Posterior cingulate gyrus (tissue), 11 donors: ENCODE results near the gene SH3PXD2B.
"Not testable (repeated sequence)": the region's sequence is repeated elsewhere in the genome, so short reads cannot be mapped to it uniquely, and the experiment has no call there.

Experiments used
- DNase-seq, 10 donors: peaks; one replicate each; pipeline versions ENCODE4 v3.0.0 to v3.0.0-alpha.2; 2020 to 2021; ENCODE audit warnings: mixed read lengths in 3 of 10
- intact Hi-C: fragments of 100-400 bp; cut with DNase I; formaldehyde crosslinking; loops from one replicate; pipeline ENCODE4 v1.15.1; 2023

The SH3PXD2B gene

GRCh38 chr5:172410160-172410559, 44.2 kb downstream of the SH3PXD2B start:
- intact Hi-C loops: loop anchor here (5.0 kb wide), 1 partner anchor 42 kb away; the partner anchor contains the start of gene SH3PXD2B
- no peak for DNase-seq

GRCh38 chr5:172409477-172409876, 44.8 kb downstream of the SH3PXD2B start:
- intact Hi-C loops, DNase-seq: not testable (repeated sequence)

- intact Hi-C loops: no loop called here
- no peak for DNase-seq
Measured at GRCh38 chr5:172407822-172408221, 46.5 kb downstream of the SH3PXD2B start.

GRCh38 chr5:172407241-172407691, 47.1 kb downstream of the SH3PXD2B start:
- intact Hi-C loops: no loop called here
- no peak for DNase-seq

- DNase-seq: no peak
- intact Hi-C loops: no loop called here
Measured at GRCh38 chr5:172405226-172406107, 48.9 kb downstream of the SH3PXD2B start.

- intact Hi-C loops: no loop called here
- no peak for DNase-seq
Measured at GRCh38 chr5:172404746-172405145, 49.6 kb downstream of the SH3PXD2B start.

- intact Hi-C loops: loop anchor here (2.0 kb wide), 1 partner anchor 15 kb away; no protein-coding TSS in a partner anchor
- no peak for DNase-seq
Measured at GRCh38 chr5:172403817-172404216, 50.5 kb downstream of the SH3PXD2B start.

GRCh38 chr5:172403189-172403796, 51.0 kb downstream of the SH3PXD2B start:
- DNase-seq: peak; percentile 62 to 95 (median 77)
- intact Hi-C loops: loop anchor here (2.0 kb wide), 1 partner anchor 16 kb away; no protein-coding TSS in a partner anchor

- intact Hi-C loops: loop anchor here (2.0 kb wide), 1 partner anchor 16 kb away; no protein-coding TSS in a partner anchor
- DNase-seq: peak in 1 of 10 donors; percentile 41
Measured at GRCh38 chr5:172402531-172403188, 51.7 kb downstream of the SH3PXD2B start.

- DNase-seq: not testable (repeated sequence)
- intact Hi-C loops: loop anchor here (2.0 kb wide), 1 partner anchor 17 kb away; no protein-coding TSS in a partner anchor
Measured at GRCh38 chr5:172402031-172402430, 52.3 kb downstream of the SH3PXD2B start.

- DNase-seq: no peak
- intact Hi-C loops: no loop called here
Measured at GRCh38 chr5:172399826-172400225, 54.5 kb downstream of the SH3PXD2B start.

GRCh38 chr5:172399336-172399735, 55.0 kb downstream of the SH3PXD2B start:
- no peak for DNase-seq
- intact Hi-C loops: no loop called here

- intact Hi-C loops: not testable (repeated sequence)
Measured at GRCh38 chr5:172398645-172399044, 55.7 kb downstream of the SH3PXD2B start.

GRCh38 chr5:172396994-172397393, 57.3 kb downstream of the SH3PXD2B start:
- intact Hi-C loops, DNase-seq: not testable (repeated sequence)

More at GRCh38 chr5:172398645-172399044, 55.7 kb downstream of the SH3PXD2B start:
- DNase-seq: not testable (repeated sequence)

- DNase-seq: no peak
- intact Hi-C loops: no loop called here
Measured at GRCh38 chr5:172396220-172396619, 58.1 kb downstream of the SH3PXD2B start.

- intact Hi-C loops: no loop called here
- no peak for DNase-seq
Measured at GRCh38 chr5:172395483-172395882, 58.8 kb downstream of the SH3PXD2B start.

- intact Hi-C loops: no loop called here
Measured at GRCh38 chr5:172389578-172390112, 64.7 kb downstream of the SH3PXD2B start.

GRCh38 chr5:172388246-172388733, 66.0 kb downstream of the SH3PXD2B start:
- DNase-seq: no peak
- intact Hi-C loops: no loop called here

More at GRCh38 chr5:172389578-172390112, 64.7 kb downstream of the SH3PXD2B start:
- DNase-seq: no peak

- no peak for DNase-seq
- intact Hi-C loops: no loop called here
Measured at GRCh38 chr5:172385707-172386106, 68.6 kb downstream of the SH3PXD2B start.

- intact Hi-C loops: no loop called here
Measured at GRCh38 chr5:172385010-172385563, 69.2 kb downstream of the SH3PXD2B start.

More at GRCh38 chr5:172385010-172385563, 69.2 kb downstream of the SH3PXD2B start:
- DNase-seq: no peak
